ENCODE data around the gene CHRNA9.

Gene CHRNA9

DNA sequence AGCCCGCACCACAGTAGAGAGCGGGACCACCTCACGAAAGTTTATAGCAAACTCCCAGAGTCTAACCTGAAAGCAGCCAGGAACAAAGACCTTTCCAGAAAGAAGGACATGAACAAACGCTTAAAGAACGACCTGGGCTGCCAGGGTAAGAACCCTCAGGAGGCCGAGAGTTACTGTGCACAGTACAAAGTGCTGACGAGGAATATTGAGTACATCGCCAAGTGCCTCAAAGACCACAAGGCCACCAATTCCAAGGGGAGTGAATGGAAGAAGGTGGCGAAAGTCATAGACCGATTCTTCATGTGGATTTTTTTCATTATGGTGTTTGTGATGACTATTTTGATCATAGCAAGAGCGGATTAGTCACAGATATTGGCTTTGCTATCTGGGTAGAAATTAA lies 19.0 kb downstream of the CHRNA9 start:
- no peak for DNase-seq (ENCODE audit: low spot score)
- Histone ChIP-seq H3K4me3 (no peak overlapping the region), H3K27ac (no peak overlapping the region)
- TF ChIP-seq, protein P1, sequence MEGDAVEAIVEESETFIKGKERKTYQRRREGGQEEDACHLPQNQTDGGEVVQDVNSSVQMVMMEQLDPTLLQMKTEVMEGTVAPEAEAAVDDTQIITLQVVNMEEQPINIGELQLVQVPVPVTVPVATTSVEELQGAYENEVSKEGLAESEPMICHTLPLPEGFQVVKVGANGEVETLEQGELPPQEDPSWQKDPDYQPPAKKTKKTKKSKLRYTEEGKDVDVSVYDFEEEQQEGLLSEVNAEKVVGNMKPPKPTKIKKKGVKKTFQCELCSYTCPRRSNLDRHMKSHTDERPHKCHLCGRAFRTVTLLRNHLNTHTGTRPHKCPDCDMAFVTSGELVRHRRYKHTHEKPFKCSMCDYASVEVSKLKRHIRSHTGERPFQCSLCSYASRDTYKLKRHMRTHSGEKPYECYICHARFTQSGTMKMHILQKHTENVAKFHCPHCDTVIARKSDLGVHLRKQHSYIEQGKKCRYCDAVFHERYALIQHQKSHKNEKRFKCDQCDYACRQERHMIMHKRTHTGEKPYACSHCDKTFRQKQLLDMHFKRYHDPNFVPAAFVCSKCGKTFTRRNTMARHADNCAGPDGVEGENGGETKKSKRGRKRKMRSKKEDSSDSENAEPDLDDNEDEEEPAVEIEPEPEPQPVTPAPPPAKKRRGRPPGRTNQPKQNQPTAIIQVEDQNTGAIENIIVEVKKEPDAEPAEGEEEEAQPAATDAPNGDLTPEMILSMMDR (IDR thresholded peaks at IDR 0.05): no peak

DNA sequence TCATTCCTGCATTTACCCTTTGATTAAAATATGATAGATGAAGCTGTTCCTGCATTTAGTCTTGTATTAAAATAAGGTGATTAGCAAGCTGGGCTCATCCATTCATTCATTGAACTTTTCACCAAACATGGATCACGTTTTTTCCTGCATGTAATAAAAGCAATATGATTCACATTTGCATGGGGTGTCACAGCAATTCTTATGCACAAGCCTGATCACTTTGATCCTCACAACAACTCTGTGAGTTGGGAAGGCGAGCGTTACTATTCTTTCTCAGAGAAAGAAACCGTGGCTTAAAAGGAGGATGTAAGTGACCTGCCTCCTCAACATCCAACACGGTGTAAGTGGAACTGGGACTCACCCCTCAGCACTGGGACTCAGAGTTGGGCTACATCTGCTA lies 20.0 kb downstream of the CHRNA9 start:
- DNase-seq (ENCODE audit: low spot score): no peak
- no peak overlapping the region for H3K27ac ChIP-seq
- TF ChIP-seq, protein P1 (IDR thresholded peaks at IDR 0.05): no peak
- H3K4me3 ChIP-seq: no peak overlapping the region

DNA sequence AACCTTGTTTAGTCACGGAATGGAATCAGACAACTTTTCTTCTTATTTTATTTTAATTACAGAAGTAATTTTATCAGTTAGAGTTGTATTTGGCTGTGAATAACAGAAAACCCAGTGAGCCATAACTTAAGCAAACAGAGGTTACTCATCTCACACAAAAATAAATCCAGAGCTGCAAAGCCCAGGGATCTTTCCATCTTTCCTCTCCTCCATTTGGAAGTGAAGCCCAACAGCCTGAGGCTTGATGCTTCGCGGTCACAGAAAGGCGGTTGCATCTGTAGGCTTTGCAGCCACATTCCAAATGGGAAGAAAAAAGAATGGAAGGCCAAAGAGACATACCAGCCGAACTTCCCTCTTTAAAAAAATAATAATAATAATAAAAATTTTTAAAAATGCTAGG lies 22.6 kb downstream of the CHRNA9 start:
- TF ChIP-seq, protein P1 (IDR thresholded peaks at IDR 0.05): no peak
- Histone ChIP-seq H3K4me3 (no peak overlapping the region), H3K27ac (no peak overlapping the region)
- DNase-seq (ENCODE audit: low spot score): no peak

DNA sequence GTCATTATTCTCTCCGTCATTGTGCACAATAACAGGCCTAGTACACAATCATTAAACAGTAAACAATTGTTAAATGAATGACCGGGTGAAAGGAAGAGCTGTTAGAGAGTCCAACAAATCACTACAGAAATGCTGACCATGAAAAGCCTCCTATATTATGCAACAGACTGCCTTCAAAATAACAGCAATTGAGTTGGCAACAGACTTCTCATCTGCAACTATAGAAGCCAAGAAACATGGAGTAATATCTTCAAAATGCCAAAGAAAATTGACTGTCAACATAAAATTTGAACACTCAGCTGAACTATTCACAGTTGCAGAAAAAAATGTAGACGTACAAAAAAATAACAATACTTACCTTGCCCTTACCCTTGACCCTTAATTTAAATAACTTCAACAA lies 26.2 kb downstream of the CHRNA9 start:
- no peak overlapping the region for H3K4me3 ChIP-seq
- TF ChIP-seq, protein P1 (IDR thresholded peaks at IDR 0.05): no peak
- DNase-seq (ENCODE audit: low spot score): no peak
- no peak overlapping the region for H3K27ac ChIP-seq

DNA sequence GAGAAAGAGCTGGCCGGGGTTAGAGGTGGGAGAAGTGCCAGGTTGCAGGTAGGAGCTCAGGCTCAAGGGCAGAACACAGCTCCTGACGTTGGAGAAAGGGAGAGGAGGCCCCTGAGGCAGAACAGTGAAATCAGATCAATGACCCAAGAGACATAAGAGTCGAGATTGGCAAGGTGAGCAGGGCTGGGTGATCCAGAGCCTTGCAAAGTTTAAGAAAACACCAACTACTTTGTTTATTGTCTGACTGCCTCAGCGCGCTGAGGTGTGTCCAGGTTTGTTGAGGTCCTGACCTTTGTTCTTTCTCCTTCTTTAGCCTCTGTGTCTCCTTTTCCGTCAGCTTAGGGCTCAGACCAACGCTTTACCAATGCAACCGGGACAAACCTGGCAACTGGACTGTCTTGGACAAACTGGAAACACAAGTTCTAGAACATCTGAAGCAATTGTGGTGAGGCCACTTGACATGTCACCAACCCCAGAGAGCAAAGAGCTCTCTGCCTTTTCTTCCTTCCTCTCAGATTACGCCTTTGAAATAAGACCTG lies 28.3 kb downstream of the CHRNA9 start:
- Histone ChIP-seq H3K27ac (no peak overlapping the region), H3K4me3 (no peak overlapping the region)
- DNase-seq (ENCODE audit: low spot score): no peak
- TF ChIP-seq, protein P1 (IDR thresholded peaks at IDR 0.05): no peak

DNA sequence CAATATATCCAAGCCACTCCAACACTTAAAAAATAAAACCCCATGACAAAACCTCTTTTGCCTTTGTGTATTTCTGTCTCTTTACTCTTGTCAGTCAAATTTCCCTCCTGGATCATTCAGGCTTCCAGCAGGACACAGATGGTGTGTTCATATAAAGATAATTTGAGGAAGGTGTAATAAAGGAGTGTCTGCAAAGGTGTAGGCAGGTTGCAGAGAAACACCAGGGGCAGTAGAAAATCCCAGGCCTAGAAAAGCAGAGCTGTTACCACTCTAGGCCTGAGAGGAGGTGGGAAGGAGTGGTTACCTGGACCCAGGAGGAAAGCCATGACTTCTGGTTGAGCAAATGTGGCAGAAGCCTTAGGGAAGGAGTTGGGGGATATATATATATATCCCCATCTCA lies 28.8 kb downstream of the CHRNA9 start:
- H3K4me3 ChIP-seq: no peak overlapping the region
- no peak overlapping the region for H3K27ac ChIP-seq
- no peak for DNase-seq (ENCODE audit: low spot score)
- TF ChIP-seq, protein P1 (IDR thresholded peaks at IDR 0.05): no peak

DNA sequence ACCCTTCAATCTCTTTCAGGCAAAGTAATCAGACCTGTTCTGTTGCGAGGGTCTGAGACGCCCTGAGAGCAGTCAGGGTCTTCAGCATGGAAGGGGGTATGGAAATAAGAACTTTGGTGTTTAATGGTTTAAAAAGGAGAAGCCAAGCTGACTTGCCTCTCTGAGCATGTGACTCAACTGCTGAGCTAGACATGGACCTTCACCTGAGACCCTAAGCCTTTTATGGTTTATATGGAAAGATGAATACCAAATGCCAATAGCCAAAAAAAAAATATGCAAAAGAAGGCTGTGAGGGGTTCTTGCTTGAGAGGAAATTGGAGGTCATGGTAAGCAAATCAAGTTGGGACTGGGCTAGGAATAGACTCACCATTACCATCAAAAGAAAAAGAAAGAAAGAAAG lies 30.6 kb downstream of the CHRNA9 start:
- TF ChIP-seq, protein P1 (IDR thresholded peaks at IDR 0.05): no peak
- H3K4me3 ChIP-seq: no peak overlapping the region
- no peak overlapping the region for H3K27ac ChIP-seq
- no peak for DNase-seq (ENCODE audit: low spot score)
